ENCODE measurements around the gene CNGA2.

DNA sequence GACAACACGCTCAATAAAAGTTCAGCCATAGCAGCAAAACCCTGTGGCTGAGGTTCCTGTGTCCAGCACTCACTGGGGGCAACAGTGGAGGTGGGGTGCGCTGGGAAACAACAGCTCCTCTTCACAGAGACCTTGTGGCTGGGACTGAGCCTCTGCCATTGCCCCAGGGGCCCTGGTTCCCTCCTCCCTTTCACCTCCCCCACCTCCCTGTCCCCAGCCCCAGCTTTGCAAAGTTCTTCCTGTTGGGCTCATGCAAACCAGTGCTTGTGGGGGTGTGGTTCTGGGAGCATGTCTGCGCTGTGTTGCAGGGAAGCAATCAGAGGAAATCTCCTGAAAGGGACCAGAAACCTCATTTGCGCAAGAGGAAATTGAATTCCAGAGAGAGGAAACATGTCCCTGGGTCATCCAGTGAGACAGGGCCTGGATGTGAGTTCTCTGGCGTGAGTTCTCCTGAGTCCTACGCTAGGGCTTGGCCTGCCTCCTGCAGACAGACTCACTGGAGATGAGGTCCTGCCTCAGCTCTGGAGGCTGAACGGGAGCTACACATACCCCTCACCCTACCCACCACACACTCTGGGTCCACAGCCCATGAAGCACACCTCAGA is 11.3 kb upstream of the CNGA2 start:
- TF ChIP-seq, protein P1, sequence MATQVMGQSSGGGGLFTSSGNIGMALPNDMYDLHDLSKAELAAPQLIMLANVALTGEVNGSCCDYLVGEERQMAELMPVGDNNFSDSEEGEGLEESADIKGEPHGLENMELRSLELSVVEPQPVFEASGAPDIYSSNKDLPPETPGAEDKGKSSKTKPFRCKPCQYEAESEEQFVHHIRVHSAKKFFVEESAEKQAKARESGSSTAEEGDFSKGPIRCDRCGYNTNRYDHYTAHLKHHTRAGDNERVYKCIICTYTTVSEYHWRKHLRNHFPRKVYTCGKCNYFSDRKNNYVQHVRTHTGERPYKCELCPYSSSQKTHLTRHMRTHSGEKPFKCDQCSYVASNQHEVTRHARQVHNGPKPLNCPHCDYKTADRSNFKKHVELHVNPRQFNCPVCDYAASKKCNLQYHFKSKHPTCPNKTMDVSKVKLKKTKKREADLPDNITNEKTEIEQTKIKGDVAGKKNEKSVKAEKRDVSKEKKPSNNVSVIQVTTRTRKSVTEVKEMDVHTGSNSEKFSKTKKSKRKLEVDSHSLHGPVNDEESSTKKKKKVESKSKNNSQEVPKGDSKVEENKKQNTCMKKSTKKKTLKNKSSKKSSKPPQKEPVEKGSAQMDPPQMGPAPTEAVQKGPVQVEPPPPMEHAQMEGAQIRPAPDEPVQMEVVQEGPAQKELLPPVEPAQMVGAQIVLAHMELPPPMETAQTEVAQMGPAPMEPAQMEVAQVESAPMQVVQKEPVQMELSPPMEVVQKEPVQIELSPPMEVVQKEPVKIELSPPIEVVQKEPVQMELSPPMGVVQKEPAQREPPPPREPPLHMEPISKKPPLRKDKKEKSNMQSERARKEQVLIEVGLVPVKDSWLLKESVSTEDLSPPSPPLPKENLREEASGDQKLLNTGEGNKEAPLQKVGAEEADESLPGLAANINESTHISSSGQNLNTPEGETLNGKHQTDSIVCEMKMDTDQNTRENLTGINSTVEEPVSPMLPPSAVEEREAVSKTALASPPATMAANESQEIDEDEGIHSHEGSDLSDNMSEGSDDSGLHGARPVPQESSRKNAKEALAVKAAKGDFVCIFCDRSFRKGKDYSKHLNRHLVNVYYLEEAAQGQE (IDR thresholded peaks at IDR 0.05; ENCODE audit: low read depth, low read length), result no peak
- TF ChIP-seq EZH2 (IDR thresholded peaks at IDR 0.05; ENCODE audit: borderline replicate concordance, control insufficient read depth, low read depth, low read length) (no peak), POLR2A (IDR thresholded peaks at IDR 0.05; ENCODE audit: low read depth, low read length) (no peak), RAD21 (IDR thresholded peaks at IDR 0.05; ENCODE audit: insufficient read depth, low read depth, low read length) (no peak), NR2F1 (conservative IDR thresholded peaks at IDR 0.05) (no peak), MEF2A (IDR thresholded peaks at IDR 0.05; ENCODE audit: insufficient read depth, low read depth, low read length) (no peak), BCL11A (IDR thresholded peaks at IDR 0.05; ENCODE audit: low read depth, low read length) (no peak)
- TF ChIP-seq, protein P2, sequence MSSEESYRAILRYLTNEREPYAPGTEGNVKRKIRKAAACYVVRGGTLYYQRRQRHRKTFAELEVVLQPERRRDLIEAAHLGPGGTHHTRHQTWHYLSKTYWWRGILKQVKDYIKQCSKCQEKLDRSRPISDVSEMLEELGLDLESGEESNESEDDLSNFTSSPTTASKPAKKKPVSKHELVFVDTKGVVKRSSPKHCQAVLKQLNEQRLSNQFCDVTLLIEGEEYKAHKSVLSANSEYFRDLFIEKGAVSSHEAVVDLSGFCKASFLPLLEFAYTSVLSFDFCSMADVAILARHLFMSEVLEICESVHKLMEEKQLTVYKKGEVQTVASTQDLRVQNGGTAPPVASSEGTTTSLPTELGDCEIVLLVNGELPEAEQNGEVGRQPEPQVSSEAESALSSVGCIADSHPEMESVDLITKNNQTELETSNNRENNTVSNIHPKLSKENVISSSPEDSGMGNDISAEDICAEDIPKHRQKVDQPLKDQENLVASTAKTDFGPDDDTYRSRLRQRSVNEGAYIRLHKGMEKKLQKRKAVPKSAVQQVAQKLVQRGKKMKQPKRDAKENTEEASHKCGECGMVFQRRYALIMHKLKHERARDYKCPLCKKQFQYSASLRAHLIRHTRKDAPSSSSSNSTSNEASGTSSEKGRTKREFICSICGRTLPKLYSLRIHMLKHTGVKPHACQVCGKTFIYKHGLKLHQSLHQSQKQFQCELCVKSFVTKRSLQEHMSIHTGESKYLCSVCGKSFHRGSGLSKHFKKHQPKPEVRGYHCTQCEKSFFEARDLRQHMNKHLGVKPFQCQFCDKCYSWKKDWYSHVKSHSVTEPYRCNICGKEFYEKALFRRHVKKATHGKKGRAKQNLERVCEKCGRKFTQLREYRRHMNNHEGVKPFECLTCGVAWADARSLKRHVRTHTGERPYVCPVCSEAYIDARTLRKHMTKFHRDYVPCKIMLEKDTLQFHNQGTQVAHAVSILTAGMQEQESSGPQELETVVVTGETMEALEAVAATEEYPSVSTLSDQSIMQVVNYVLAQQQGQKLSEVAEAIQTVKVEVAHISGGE (CRISPR knock-in tag; IDR thresholded peaks at IDR 0.05), result no peak
- TF ChIP-seq, protein P3, sequence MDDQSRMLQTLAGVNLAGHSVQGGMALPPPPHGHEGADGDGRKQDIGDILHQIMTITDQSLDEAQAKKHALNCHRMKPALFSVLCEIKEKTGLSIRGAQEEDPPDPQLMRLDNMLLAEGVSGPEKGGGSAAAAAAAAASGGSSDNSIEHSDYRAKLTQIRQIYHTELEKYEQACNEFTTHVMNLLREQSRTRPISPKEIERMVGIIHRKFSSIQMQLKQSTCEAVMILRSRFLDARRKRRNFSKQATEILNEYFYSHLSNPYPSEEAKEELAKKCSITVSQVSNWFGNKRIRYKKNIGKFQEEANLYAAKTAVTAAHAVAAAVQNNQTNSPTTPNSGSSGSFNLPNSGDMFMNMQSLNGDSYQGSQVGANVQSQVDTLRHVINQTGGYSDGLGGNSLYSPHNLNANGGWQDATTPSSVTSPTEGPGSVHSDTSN (IDR thresholded peaks at IDR 0.05; ENCODE audit: insufficient replicate concordance, low read depth, low read length), result no peak
- TF ChIP-seq, protein P4, sequence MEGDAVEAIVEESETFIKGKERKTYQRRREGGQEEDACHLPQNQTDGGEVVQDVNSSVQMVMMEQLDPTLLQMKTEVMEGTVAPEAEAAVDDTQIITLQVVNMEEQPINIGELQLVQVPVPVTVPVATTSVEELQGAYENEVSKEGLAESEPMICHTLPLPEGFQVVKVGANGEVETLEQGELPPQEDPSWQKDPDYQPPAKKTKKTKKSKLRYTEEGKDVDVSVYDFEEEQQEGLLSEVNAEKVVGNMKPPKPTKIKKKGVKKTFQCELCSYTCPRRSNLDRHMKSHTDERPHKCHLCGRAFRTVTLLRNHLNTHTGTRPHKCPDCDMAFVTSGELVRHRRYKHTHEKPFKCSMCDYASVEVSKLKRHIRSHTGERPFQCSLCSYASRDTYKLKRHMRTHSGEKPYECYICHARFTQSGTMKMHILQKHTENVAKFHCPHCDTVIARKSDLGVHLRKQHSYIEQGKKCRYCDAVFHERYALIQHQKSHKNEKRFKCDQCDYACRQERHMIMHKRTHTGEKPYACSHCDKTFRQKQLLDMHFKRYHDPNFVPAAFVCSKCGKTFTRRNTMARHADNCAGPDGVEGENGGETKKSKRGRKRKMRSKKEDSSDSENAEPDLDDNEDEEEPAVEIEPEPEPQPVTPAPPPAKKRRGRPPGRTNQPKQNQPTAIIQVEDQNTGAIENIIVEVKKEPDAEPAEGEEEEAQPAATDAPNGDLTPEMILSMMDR (IDR thresholded peaks at IDR 0.05 in 2 of 3, conservative IDR thresholded peaks at IDR 0.05 in 1 of 3; ENCODE audit: control insufficient read depth in 2 of 3, extremely low read depth in 1 of 3, insufficient read depth in 1 of 3, low read depth in 3 of 3, low read length in 3 of 3), result no peak
- TF ChIP-seq, protein P5, sequence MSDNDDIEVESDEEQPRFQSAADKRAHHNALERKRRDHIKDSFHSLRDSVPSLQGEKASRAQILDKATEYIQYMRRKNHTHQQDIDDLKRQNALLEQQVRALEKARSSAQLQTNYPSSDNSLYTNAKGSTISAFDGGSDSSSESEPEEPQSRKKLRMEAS (IDR thresholded peaks at IDR 0.05; ENCODE audit: low read depth, low read length), result no peak
- TF ChIP-seq, protein P6, sequence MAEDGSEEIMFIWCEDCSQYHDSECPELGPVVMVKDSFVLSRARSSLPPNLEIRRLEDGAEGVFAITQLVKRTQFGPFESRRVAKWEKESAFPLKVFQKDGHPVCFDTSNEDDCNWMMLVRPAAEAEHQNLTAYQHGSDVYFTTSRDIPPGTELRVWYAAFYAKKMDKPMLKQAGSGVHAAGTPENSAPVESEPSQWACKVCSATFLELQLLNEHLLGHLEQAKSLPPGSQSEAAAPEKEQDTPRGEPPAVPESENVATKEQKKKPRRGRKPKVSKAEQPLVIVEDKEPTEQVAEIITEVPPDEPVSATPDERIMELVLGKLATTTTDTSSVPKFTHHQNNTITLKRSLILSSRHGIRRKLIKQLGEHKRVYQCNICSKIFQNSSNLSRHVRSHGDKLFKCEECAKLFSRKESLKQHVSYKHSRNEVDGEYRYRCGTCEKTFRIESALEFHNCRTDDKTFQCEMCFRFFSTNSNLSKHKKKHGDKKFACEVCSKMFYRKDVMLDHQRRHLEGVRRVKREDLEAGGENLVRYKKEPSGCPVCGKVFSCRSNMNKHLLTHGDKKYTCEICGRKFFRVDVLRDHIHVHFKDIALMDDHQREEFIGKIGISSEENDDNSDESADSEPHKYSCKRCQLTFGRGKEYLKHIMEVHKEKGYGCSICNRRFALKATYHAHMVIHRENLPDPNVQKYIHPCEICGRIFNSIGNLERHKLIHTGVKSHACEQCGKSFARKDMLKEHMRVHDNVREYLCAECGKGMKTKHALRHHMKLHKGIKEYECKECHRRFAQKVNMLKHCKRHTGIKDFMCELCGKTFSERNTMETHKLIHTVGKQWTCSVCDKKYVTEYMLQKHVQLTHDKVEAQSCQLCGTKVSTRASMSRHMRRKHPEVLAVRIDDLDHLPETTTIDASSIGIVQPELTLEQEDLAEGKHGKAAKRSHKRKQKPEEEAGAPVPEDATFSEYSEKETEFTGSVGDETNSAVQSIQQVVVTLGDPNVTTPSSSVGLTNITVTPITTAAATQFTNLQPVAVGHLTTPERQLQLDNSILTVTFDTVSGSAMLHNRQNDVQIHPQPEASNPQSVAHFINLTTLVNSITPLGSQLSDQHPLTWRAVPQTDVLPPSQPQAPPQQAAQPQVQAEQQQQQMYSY (CRISPR knock-in tag; IDR thresholded peaks at IDR 0.05), result no peak

All from GM12878 (cell line).